CD14-positive monocyte (primary cell): ENCODE data around the gene FSD2. TPM values are rescaled to one million over a fixed set of nuclear protein-coding genes. Genes with fewer than 3 reads are reported as not detected.

Experiments
- DNase-seq, 3 donors: peaks; one replicate each; pipeline ENCODE4 v3.0.0-alpha.2; 2011 to 2022
- H2AFZ ChIP-seq: 2 replicates; pipeline ENCODE4 v1.6.0; 2012; ENCODE audit warnings: mild to moderate bottlenecking, low read depth, low read length, inconsistent platforms; ENCODE audit not compliant: insufficient read depth, poor library complexity, severe bottlenecking
- H3K27ac ChIP-seq, 2 donors: 1 replicate in 1 of 2; 2 replicates in 1 of 2; pipeline ENCODE4 v1.5.1; 2012 to 2013; ENCODE audit warnings: low read length in 2 of 2, control low read depth in 1 of 2, inconsistent platforms in 1 of 2, low read depth in 1 of 2, mild to moderate bottlenecking in 1 of 2
- H3K27me3 ChIP-seq, 2 donors: one replicate each; pipeline versions ENCODE4 v1.6.0 to v1.6.1; 2011 to 2013; ENCODE audit warnings: low read length in 2 of 2; ENCODE audit not compliant: control insufficient read depth in 2 of 2, insufficient read depth in 2 of 2
- H3K36me3 ChIP-seq, 2 donors: replicated peaks in 1 of 2; 1 replicate in 1 of 2; 2 replicates in 1 of 2; pipeline versions ENCODE4 v1.5.1 to v1.6.1; 2012 to 2013; ENCODE audit warnings: low read length in 2 of 2, control low read depth in 1 of 2, inconsistent platforms in 1 of 2, mild to moderate bottlenecking in 1 of 2; ENCODE audit not compliant: insufficient read depth in 2 of 2, control insufficient read depth in 1 of 2
- H3K4me1 ChIP-seq, 2 donors: 1 replicate in 1 of 2; 2 replicates in 1 of 2; pipeline versions ENCODE4 v1.5.1 to v1.6.1; 2012 to 2013; ENCODE audit warnings: low read length in 2 of 2, control low read depth in 1 of 2, inconsistent platforms in 1 of 2, mild to moderate bottlenecking in 1 of 2, moderate library complexity in 1 of 2; ENCODE audit not compliant: insufficient read depth in 2 of 2, control insufficient read depth in 1 of 2
- H3K4me2 ChIP-seq: replicated peaks from 2 replicates; pipeline ENCODE3; 2012; ENCODE audit warnings: low read length, moderate library complexity, mild to moderate bottlenecking; ENCODE audit not compliant: poor library complexity, severe bottlenecking; ENCODE audit errors: extremely low read depth
- H3K4me3 ChIP-seq, 3 experiments: fragments of 200-600 bp in 1 of 3; sonication (generic) in 1 of 3; replicated peaks in 1 of 3; 1 replicate in 2 of 3; 2 replicates in 1 of 3; pipeline ENCODE4 v1.5.1; 2011 to 2013; ENCODE audit warnings: low read length in 3 of 3, mild to moderate bottlenecking in 3 of 3, control low read depth in 2 of 3, low read depth in 2 of 3, inconsistent platforms in 1 of 3, moderate library complexity in 1 of 3
- H3K79me2 ChIP-seq: 2 replicates; pipeline ENCODE4 v1.6.0; 2012; ENCODE audit warnings: mild to moderate bottlenecking, control low read depth, inconsistent platforms, low read length, moderate library complexity; ENCODE audit not compliant: insufficient read depth
- H3K9ac ChIP-seq: 2 replicates; pipeline ENCODE4 v1.6.0; 2017; ENCODE audit warnings: low read length, mild to moderate bottlenecking; ENCODE audit not compliant: insufficient read depth, poor library complexity, severe bottlenecking
- H3K9me3 ChIP-seq, 2 donors: replicated peaks in 1 of 2; 1 replicate in 1 of 2; 2 replicates in 1 of 2; pipeline versions ENCODE4 v1.5.1 to v1.6.1; 2012 to 2013; ENCODE audit warnings: low read length in 2 of 2, control low read depth in 1 of 2; ENCODE audit not compliant: control insufficient read depth in 1 of 2, insufficient read depth in 1 of 2
- H4K20me1 ChIP-seq: 2 replicates; pipeline ENCODE4 v1.6.0; 2012; ENCODE audit warnings: mild to moderate bottlenecking, low read length, control low read depth, moderate library complexity; ENCODE audit not compliant: insufficient read depth
- H3K27ac Mint-ChIP-seq, 7 donors: one replicate each; pipeline ENCODE4 v1.8.0; 2020; ENCODE audit warnings: mild to moderate bottlenecking in 7 of 7, mixed read lengths in 7 of 7, moderate library complexity in 6 of 7, inconsistent platforms in 2 of 7
- H3K27me3 Mint-ChIP-seq, 3 donors: one replicate each; pipeline ENCODE4 v1.8.0; 2021 to 2022; ENCODE audit warnings: low read depth in 3 of 3, mild to moderate bottlenecking in 3 of 3, mixed read lengths in 3 of 3, moderate library complexity in 3 of 3, inconsistent platforms in 1 of 3
- H3K36me3 Mint-ChIP-seq, 2 donors: one replicate each; pipeline ENCODE4 v1.8.0; 2020; ENCODE audit warnings: mixed read lengths in 2 of 2, inconsistent platforms in 1 of 2, mild to moderate bottlenecking in 1 of 2
- H3K4me1 Mint-ChIP-seq: one replicate; pipeline ENCODE4 v1.8.0; 2020; ENCODE audit warnings: mild to moderate bottlenecking, mixed read lengths
- H3K4me3 Mint-ChIP-seq, 2 donors: one replicate each; pipeline ENCODE4 v1.8.0; 2020; ENCODE audit warnings: mild to moderate bottlenecking in 2 of 2, mixed read lengths in 2 of 2, moderate library complexity in 1 of 2
- H3K9me3 Mint-ChIP-seq, 7 donors: one replicate each; pipeline ENCODE4 v1.8.0; 2020 to 2022; ENCODE audit warnings: mixed read lengths in 7 of 7, mild to moderate bottlenecking in 6 of 7, moderate library complexity in 6 of 7, inconsistent platforms in 2 of 7
- WGBS: methylation state at CpG from one replicate; pipeline ENCODE4 v1.1.5; 2013; ENCODE audit warnings: missing lambda C conversion rate; ENCODE audit not compliant: insufficient coverage; 5-methylcytosine and 5-hydroxymethylcytosine counted together
- intact Hi-C, 2 donors: fragments of 100-400 bp; cut with micrococcal nuclease; formaldehyde crosslinking; loops; one replicate each; pipeline versions ENCODE4 v1.15.0 to v1.15.1; 2023
- polyA plus RNA-seq, 3 donors: library from polyadenylated mRNA; depleted of rRNA in 1 of 3; unstranded in 2 of 3; stranded (reverse) in 1 of 3; fragments of 300-500 nt in 2 of 3; fragments of >200 nt in 1 of 3; fragmentation: Illumina TruSeq in 2 of 3; gene quantifications; 1 replicate in 2 of 3; 2 replicates in 1 of 3; pipeline ENCODE4 v1.2.3, GENCODE V29; 2012 to 2021
- TF ChIP-seq, protein P1 (sequence below): fragments of 200-600 bp; IDR thresholded peaks from one replicate; pipeline ENCODE4 v1.8.0; 2022; ENCODE audit warnings: antibody characterized with exemption, mild to moderate bottlenecking

FSD2 gene
- polyA plus RNA-seq, 3 donors, result 0.09 TPM; not detected in 2

DNA sequence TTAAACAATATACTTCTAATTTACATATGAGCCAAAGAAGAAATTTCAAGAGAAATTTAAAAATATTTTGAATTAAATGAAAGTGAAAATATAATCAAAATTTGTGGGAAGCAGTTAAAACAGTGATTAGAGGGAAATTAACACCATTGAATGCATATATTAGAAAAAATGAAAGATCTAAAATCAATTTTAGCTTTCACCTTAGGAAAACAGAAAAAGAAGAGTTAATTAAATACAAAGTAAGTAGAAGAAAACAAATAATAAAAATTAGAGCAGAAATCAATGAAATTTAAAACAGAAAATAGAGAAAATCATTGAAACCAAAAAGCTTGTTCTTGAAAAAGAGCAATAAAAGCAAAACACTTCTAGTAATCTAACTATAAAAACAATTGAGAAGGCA, 57.6 kb downstream of the FSD2 start:
- Histone ChIP-seq H4K20me1 (peaks cover 17% of the 10 kb centered on the region), H3K9me3 (no peaks in the 10 kb centered on the region), H3K4me3 (no peak overlapping the region), H3K9ac (no peak overlapping the region), H3K27me3 (no peaks in the 10 kb centered on the region), H3K27ac (no peak overlapping the region), H2AFZ (no peak overlapping the region), H3K4me1 (peaks cover 24 to 28% of the 10 kb centered on the region in 2 donors), H3K79me2 (peaks cover 28% of the 10 kb centered on the region), H3K36me3 (peaks cover 3 to 11% of the 10 kb centered on the region in 2 donors), H3K4me2 (no peak overlapping the region)
- H3K9me3 Mint-ChIP-seq, result no peaks in the 10 kb centered on the region
- H3K4me1 Mint-ChIP-seq, result peaks cover 31% of the 10 kb centered on the region
- DNase-seq, result no peak
- peaks cover 12 to 14% of the 10 kb centered on the region in 2 donors for H3K36me3 Mint-ChIP-seq
- peaks cover 0 to 2% (median 1%) of the 10 kb centered on the region in 3 donors for H3K27me3 Mint-ChIP-seq
- intact Hi-C loops, result no loop called here
- no peak overlapping the region for H3K4me3 Mint-ChIP-seq
- H3K27ac Mint-ChIP-seq, result no peak overlapping the region
- TF ChIP-seq, protein P1, sequence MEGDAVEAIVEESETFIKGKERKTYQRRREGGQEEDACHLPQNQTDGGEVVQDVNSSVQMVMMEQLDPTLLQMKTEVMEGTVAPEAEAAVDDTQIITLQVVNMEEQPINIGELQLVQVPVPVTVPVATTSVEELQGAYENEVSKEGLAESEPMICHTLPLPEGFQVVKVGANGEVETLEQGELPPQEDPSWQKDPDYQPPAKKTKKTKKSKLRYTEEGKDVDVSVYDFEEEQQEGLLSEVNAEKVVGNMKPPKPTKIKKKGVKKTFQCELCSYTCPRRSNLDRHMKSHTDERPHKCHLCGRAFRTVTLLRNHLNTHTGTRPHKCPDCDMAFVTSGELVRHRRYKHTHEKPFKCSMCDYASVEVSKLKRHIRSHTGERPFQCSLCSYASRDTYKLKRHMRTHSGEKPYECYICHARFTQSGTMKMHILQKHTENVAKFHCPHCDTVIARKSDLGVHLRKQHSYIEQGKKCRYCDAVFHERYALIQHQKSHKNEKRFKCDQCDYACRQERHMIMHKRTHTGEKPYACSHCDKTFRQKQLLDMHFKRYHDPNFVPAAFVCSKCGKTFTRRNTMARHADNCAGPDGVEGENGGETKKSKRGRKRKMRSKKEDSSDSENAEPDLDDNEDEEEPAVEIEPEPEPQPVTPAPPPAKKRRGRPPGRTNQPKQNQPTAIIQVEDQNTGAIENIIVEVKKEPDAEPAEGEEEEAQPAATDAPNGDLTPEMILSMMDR, result no peak

- H3K9me3 Mint-ChIP-seq, result no peaks in the 10 kb centered on the region
- H3K4me2 ChIP-seq, result no peak overlapping the region
- H3K36me3 Mint-ChIP-seq, result peaks cover 1 to 3% of the 10 kb centered on the region in 2 donors
- no peak for DNase-seq
- intact Hi-C loops, result no loop called here
- H3K27me3 Mint-ChIP-seq, result peaks cover 0 to 3% (median 1%) of the 10 kb centered on the region in 3 donors
- H3K27ac ChIP-seq, result no peak overlapping the region
- no peak overlapping the region for H3K4me3 ChIP-seq
- no peak overlapping the region for H3K4me3 Mint-ChIP-seq
- H3K9ac ChIP-seq, result no peak overlapping the region
- no peaks in the 10 kb centered on the region for H3K27me3 ChIP-seq
- H4K20me1 ChIP-seq, result no peaks in the 10 kb centered on the region
- no peak overlapping the region for H3K27ac Mint-ChIP-seq
- no peak overlapping the region for H2AFZ ChIP-seq
- no peaks in the 10 kb centered on the region for H3K4me1 ChIP-seq
- H3K4me1 Mint-ChIP-seq, result no peaks in the 10 kb centered on the region
- TF ChIP-seq, protein P1, result no peak
- WGBS, result no CpG with 5 or more reads among the region's 1 CpG
- no peaks in the 10 kb centered on the region for H3K79me2 ChIP-seq
- H3K36me3 ChIP-seq, result no peaks in the 10 kb centered on the region
- H3K9me3 ChIP-seq, result no peaks in the 10 kb centered on the region
These were observed 62.1 kb downstream of the FSD2 start for GRCh38 chr15:82743810-82744209.
